ENCODE results near the gene PEBP1. TPM values are rescaled to one million over a fixed set of nuclear protein-coding genes. Genes with fewer than 3 reads are reported as not detected.
A peak's percentile ranks its signal among the peaks of the same experiment; 100 is the strongest.

Gene PEBP1
- total RNA-seq, 1 experiment from 2014 or later, result 189 TPM

DNA sequence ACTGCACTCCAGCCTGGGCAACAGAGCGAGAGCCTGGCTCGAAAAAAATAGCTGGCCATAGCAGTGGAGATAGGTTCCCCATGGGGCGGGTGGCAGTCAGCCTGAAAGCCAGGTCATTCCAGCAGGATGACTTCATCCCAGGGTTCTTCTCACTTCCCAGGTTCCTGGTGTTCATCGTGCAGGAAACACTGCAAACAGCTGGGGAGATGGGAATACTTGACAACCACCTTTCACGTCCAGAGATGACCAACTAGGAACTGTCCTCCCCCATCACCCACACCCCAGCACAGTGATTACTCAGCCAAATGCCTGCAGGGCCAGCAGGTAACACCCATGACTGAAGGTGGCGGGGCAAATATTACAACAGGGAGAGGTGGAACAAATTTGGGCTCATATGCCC, 33.9 kb upstream of the PEBP1 start:
- 0 out of 2 replicates have a peak, but pooled peaks cover 5% of the 10 kb centered on the region for H3K79me2 ChIP-seq (ENCODE audit: low read depth)
- H3K27me3 ChIP-seq (ENCODE audit: insufficient read depth, low read depth), result no peaks in the 10 kb centered on the region
- peak overlapping the region; percentile 3; the same call in 1 of the 2 replicates for H3K27ac ChIP-seq
- no peak overlapping the region for H2AFZ ChIP-seq
- no peaks in the 10 kb centered on the region for H4K20me1 ChIP-seq (ENCODE audit: insufficient read depth)
- intact Hi-C loops (cut with micrococcal nuclease; ENCODE audit: unreplicated experiment), result loop anchor here (1.0 to 2.0 kb wide), 2 partner anchors 34 to 49 kb away; partner anchors contain the start of gene PEBP1
- peaks cover 24% of the 10 kb centered on the region for H3K4me1 ChIP-seq (replicated peaks; ENCODE audit: insufficient read depth)
- H3K36me3 ChIP-seq (ENCODE audit: low read depth), result no peaks in the 10 kb centered on the region
- H3K4me2 ChIP-seq, result peak overlapping the region; percentile 91
- TSS peak; percentile 42 for BruUV-seq (replicated peaks)
- no peak overlapping the region for H3K4me3 ChIP-seq
- TF ChIP-seq, protein P1, sequence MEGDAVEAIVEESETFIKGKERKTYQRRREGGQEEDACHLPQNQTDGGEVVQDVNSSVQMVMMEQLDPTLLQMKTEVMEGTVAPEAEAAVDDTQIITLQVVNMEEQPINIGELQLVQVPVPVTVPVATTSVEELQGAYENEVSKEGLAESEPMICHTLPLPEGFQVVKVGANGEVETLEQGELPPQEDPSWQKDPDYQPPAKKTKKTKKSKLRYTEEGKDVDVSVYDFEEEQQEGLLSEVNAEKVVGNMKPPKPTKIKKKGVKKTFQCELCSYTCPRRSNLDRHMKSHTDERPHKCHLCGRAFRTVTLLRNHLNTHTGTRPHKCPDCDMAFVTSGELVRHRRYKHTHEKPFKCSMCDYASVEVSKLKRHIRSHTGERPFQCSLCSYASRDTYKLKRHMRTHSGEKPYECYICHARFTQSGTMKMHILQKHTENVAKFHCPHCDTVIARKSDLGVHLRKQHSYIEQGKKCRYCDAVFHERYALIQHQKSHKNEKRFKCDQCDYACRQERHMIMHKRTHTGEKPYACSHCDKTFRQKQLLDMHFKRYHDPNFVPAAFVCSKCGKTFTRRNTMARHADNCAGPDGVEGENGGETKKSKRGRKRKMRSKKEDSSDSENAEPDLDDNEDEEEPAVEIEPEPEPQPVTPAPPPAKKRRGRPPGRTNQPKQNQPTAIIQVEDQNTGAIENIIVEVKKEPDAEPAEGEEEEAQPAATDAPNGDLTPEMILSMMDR (conservative IDR thresholded peaks at IDR 0.05), result no peak
- TF ChIP-seq EZH2 (IDR thresholded peaks at IDR 0.05; ENCODE audit: low read depth), result no peak
- DNase-seq, result peak; percentile 59 to 81
- H3F3A ChIP-seq (ENCODE audit: insufficient read depth, low read depth), result peaks cover 18% of the 10 kb centered on the region; the same call in 1 of the 2 replicates
- no peaks in the 10 kb centered on the region for H3K9me3 ChIP-seq (ENCODE audit: insufficient read depth, low read depth)
- ChIA-PET CTCF (no interaction called here), POLR2A (ENCODE audit: unreplicated experiment) (interaction anchor here (0.6 kb wide), 1 partner anchor 40 kb away, joined by 5 read pairs; no protein-coding TSS in a partner anchor)
- no peaks in the 10 kb centered on the region for H3K9me2 ChIP-seq (ENCODE audit: insufficient read depth)

DNA sequence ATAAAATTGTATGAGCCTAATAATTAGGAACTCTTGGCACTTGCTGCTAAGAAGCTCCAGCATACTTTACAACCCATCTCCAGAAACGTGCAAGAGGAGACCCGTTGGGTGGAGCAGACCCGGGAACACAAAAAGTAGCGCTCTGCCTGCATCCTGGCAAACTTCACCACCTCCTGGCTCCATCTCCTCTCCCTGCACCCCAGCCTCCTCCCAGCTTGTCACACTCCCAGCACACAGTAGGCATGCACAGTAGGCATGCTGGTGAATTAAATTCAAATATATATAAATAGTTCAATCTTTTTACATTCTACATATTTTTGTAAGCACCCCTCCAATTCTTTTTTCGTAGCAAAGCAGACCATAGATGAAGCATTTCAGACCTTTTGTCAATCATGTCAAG, 33.3 kb upstream of the PEBP1 start:
- Histone ChIP-seq H3K36me3 (ENCODE audit: low read depth) (no peaks in the 10 kb centered on the region), H3K27ac (peak overlapping the region; percentile 2; the same call in 1 of the 2 replicates), H2AFZ (0 out of 2 replicates have a peak overlapping the region, but pooled peaks have one; percentile 84), H3K9me3 (ENCODE audit: insufficient read depth, low read depth) (no peaks in the 10 kb centered on the region), H3K4me2 (peak overlapping the region; percentile 91), H3K79me2 (ENCODE audit: low read depth) (0 out of 2 replicates have a peak, but pooled peaks cover 5% of the 10 kb centered on the region), H3K9me2 (ENCODE audit: insufficient read depth) (no peaks in the 10 kb centered on the region), H4K20me1 (ENCODE audit: insufficient read depth) (no peaks in the 10 kb centered on the region), H3K27me3 (ENCODE audit: insufficient read depth, low read depth) (no peaks in the 10 kb centered on the region), H3K4me3 (peak overlapping the region; percentile 81; the same call in 1 of the 2 replicates), H3F3A (ENCODE audit: insufficient read depth, low read depth) (peaks cover 18% of the 10 kb centered on the region; the same call in 1 of the 2 replicates), H3K4me1 (replicated peaks; ENCODE audit: insufficient read depth) (peaks cover 24% of the 10 kb centered on the region)
- DNase-seq, result no peak
- ChIA-PET CTCF (no interaction called here), POLR2A (ENCODE audit: unreplicated experiment) (interaction anchor here (0.6 kb wide), 1 partner anchor 40 kb away, joined by 5 read pairs; no protein-coding TSS in a partner anchor)
- intact Hi-C loops (cut with micrococcal nuclease; ENCODE audit: unreplicated experiment), result loop anchor here (1.0 to 2.0 kb wide), 3 partner anchors 34 to 50 kb away; partner anchors contain the start of gene PEBP1
- BruUV-seq (replicated peaks), result no TSS peak
- TF ChIP-seq, protein P1 (conservative IDR thresholded peaks at IDR 0.05), result no peak
- TF ChIP-seq EZH2 (IDR thresholded peaks at IDR 0.05; ENCODE audit: low read depth), result no peak

DNA sequence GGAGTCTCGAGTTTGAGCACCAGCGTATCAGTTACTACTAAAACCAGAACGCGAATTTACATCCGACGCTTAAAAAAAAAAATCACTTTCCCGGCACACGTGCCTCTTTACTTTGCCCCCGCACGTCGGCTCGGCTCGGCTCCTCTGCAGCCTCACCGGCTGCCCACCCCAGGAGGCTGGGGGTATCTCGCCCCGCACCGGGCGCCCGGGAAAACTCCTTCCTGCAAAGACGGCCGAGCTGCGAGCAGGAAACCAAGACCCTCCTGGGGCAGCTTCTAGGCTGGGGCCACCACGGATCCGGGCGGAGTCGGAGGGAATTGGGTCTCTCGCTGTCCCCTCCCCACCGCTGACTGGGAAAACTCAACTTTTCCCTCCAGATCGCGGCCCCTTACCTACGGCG, 32.7 kb upstream of the PEBP1 start:
- no peak for DNase-seq
- ChIA-PET POLR2A (ENCODE audit: unreplicated experiment) (interaction anchor here (0.6 kb wide), 1 partner anchor 114 kb away, joined by 3 read pairs; no protein-coding TSS in a partner anchor), CTCF (no interaction called here)
- Histone ChIP-seq H3K4me3 (peak overlapping the region; percentile 81), H3K27me3 (ENCODE audit: insufficient read depth, low read depth) (no peaks in the 10 kb centered on the region), H3K9me2 (ENCODE audit: insufficient read depth) (no peaks in the 10 kb centered on the region), H3F3A (ENCODE audit: insufficient read depth, low read depth) (peaks cover 18% of the 10 kb centered on the region; the same call in 1 of the 2 replicates), H4K20me1 (ENCODE audit: insufficient read depth) (no peaks in the 10 kb centered on the region), H3K4me2 (peak overlapping the region; percentile 91), H3K79me2 (ENCODE audit: low read depth) (0 out of 2 replicates have a peak, but pooled peaks cover 5% of the 10 kb centered on the region), H3K27ac (no peak overlapping the region), H2AFZ (peak overlapping the region; percentile 84), H3K9me3 (ENCODE audit: insufficient read depth, low read depth) (no peaks in the 10 kb centered on the region), H3K4me1 (replicated peaks; ENCODE audit: insufficient read depth) (peaks cover 24% of the 10 kb centered on the region), H3K36me3 (ENCODE audit: low read depth) (no peaks in the 10 kb centered on the region)
- no TSS peak for BruUV-seq (replicated peaks)
- intact Hi-C loops (cut with micrococcal nuclease; ENCODE audit: unreplicated experiment), result loop anchor here (1.0 to 2.0 kb wide), 2 partner anchors 41 to 50 kb away; no protein-coding TSS in a partner anchor
- TF ChIP-seq, protein P1 (conservative IDR thresholded peaks at IDR 0.05), result no peak
- TF ChIP-seq EZH2 (IDR thresholded peaks at IDR 0.05; ENCODE audit: low read depth), result no peak

Data from PC-9 (cell line).